GM19023 (cell line): ENCODE measurements around the gene YOD1.

Experiments
- ATAC-seq: cut with Tn5 transposase; IDR thresholded peaks from one replicate; pipeline ENCODE4 v1.9.1; 2021; ENCODE audit warnings: mild to moderate bottlenecking, moderate library complexity; ENCODE audit not compliant: unreplicated experiment

The YOD1 gene

GRCh38 chr1:207013321-207014085 is 37.5 kb downstream of the YOD1 start:
- no peak for ATAC-seq

- ATAC-seq: no peak
Measured at GRCh38 chr1:207010726-207011125, 40.3 kb downstream of the YOD1 start.

- ATAC-seq: no peak
Measured at GRCh38 chr1:207009945-207010344, 41.1 kb downstream of the YOD1 start.

GRCh38 chr1:207009182-207009850 is 41.7 kb downstream of the YOD1 start:
- ATAC-seq: no peak

GRCh38 chr1:207007352-207008033 is 43.5 kb downstream of the YOD1 start:
- ATAC-seq: no peak

- ATAC-seq: no peak
Measured at GRCh38 chr1:207006914-207007313, 44.1 kb downstream of the YOD1 start.

GRCh38 chr1:207006083-207006482 is 44.9 kb downstream of the YOD1 start:
- ATAC-seq: no peak

GRCh38 chr1:207004931-207005830 is 45.8 kb downstream of the YOD1 start:
- no peak for ATAC-seq

GRCh38 chr1:207003210-207003609 is 47.8 kb downstream of the YOD1 start:
- ATAC-seq: no peak

- ATAC-seq: no peak
Measured at GRCh38 chr1:207002724-207003146, 48.3 kb downstream of the YOD1 start.

GRCh38 chr1:207001492-207002245 is 49.3 kb downstream of the YOD1 start:
- no peak for ATAC-seq

- ATAC-seq: no peak
Measured at GRCh38 chr1:207000651-207001291, 50.2 kb downstream of the YOD1 start.

GRCh38 chr1:206998816-206999215 is 52.2 kb downstream of the YOD1 start:
- no peak for ATAC-seq
